ENCODE data around the gene NDUFB10. TPM values are rescaled to one million over a fixed set of nuclear protein-coding genes. Genes with fewer than 3 reads are reported as not detected.

The NDUFB10 gene
- total RNA-seq, 2 donors from 2014 or later = 172 to 333 TPM

GRCh38 chr16:2001456-2002355 is 42.4 kb downstream of the NDUFB10 start:
- DNase-seq (ENCODE audit: low spot score) = no peak
- 96% methylated on average over 51 of the region's 53 CpGs for WGBS
- intact Hi-C loops (cut with DNase I) = no loop called here
- Histone ChIP-seq H3K9me3 (no peaks in the 10 kb centered on the region), H3K27ac (no peak overlapping the region), H3K4me3 (no peak overlapping the region), H3K36me3 (peaks cover 12 to 32% of the 10 kb centered on the region in 2 donors), H3K27me3 (replicated peaks; ENCODE audit: insufficient read depth) (no peaks in the 10 kb centered on the region), H3K4me1 (replicated peaks) (peaks cover 5% of the 10 kb centered on the region)
- TF ChIP-seq POLR2AphosphoS5 (IDR thresholded peaks at IDR 0.05) (no peak), POLR2A (IDR thresholded peaks at IDR 0.05) (no peak), CTCF (IDR thresholded peaks at IDR 0.05) (no peak)

GRCh38 chr16:2002406-2003230 is 43.3 kb downstream of the NDUFB10 start:
- no peak overlapping the region for H3K4me3 ChIP-seq
- no peaks in the 10 kb centered on the region for H3K27me3 ChIP-seq (replicated peaks; ENCODE audit: insufficient read depth)
- TF ChIP-seq POLR2A (IDR thresholded peaks at IDR 0.05) (no peak), POLR2AphosphoS5 (IDR thresholded peaks at IDR 0.05) (no peak), CTCF (IDR thresholded peaks at IDR 0.05) (no peak)
- no peak for DNase-seq (ENCODE audit: low spot score)
- intact Hi-C loops (cut with DNase I) = no loop called here
- peaks cover 12 to 32% of the 10 kb centered on the region in 2 donors for H3K36me3 ChIP-seq
- H3K4me1 ChIP-seq (replicated peaks) = peaks cover 11% of the 10 kb centered on the region
- no peak overlapping the region for H3K27ac ChIP-seq
- WGBS = 90% methylated on average over 33 of the region's 47 CpGs
- no peaks in the 10 kb centered on the region for H3K9me3 ChIP-seq

GRCh38 chr16:2003231-2003826 is 44.0 kb downstream of the NDUFB10 start:
- Histone ChIP-seq H3K4me1 (replicated peaks) (peaks cover 19% of the 10 kb centered on the region), H3K9me3 (no peaks in the 10 kb centered on the region), H3K27me3 (replicated peaks; ENCODE audit: insufficient read depth) (no peaks in the 10 kb centered on the region), H3K4me3 (no peak overlapping the region), H3K36me3 (peaks cover 12 to 25% of the 10 kb centered on the region in 2 donors), H3K27ac (no peak overlapping the region)
- no peak for TF ChIP-seq CTCF (IDR thresholded peaks at IDR 0.05)
- TF ChIP-seq POLR2AphosphoS5 (IDR thresholded peaks at IDR 0.05) = no peak
- TF ChIP-seq POLR2A (IDR thresholded peaks at IDR 0.05) = no peak
- no peak for DNase-seq (ENCODE audit: low spot score)
- WGBS = 88% methylated on average over 8 of the region's 8 CpGs
- intact Hi-C loops (cut with DNase I) = no loop called here

GRCh38 chr16:2003827-2004641 is 44.7 kb downstream of the NDUFB10 start:
- 32% methylated on average over 34 of the region's 36 CpGs for WGBS
- intact Hi-C loops (cut with DNase I) = no loop called here
- H3K4me3 ChIP-seq = no peak overlapping the region
- peak; percentile 81 for DNase-seq (ENCODE audit: low spot score)
- peaks cover 25% of the 10 kb centered on the region for H3K4me1 ChIP-seq (replicated peaks)
- no peaks in the 10 kb centered on the region for H3K9me3 ChIP-seq
- H3K27ac ChIP-seq = no peak overlapping the region
- H3K27me3 ChIP-seq (replicated peaks; ENCODE audit: insufficient read depth) = no peaks in the 10 kb centered on the region
- peaks cover 12 to 19% of the 10 kb centered on the region in 2 donors for H3K36me3 ChIP-seq
- TF ChIP-seq CTCF (IDR thresholded peaks at IDR 0.05) (peak; percentile 79 to 95 (median 88)), POLR2AphosphoS5 (IDR thresholded peaks at IDR 0.05) (peak; percentile 78), POLR2A (IDR thresholded peaks at IDR 0.05) (no peak)
